Right lobe of liver (tissue), 4 donors: ENCODE measurements around the gene CLPTM1L.

Experiments
- CTCF ChIP-seq, 4 donors: fragments of 200-600 bp in 3 of 4; fragments of 450-650 bp in 1 of 4; IDR thresholded peaks; one replicate each; pipeline versions ENCODE4 v1.5.1 to v1.8.0; 2016 to 2022; ENCODE audit warnings: antibody characterized with exemption in 4 of 4, mild to moderate bottlenecking in 2 of 4
- POLR2A ChIP-seq: fragments of 450-650 bp; IDR thresholded peaks from one replicate; pipeline ENCODE4 v1.6.1; 2017; ENCODE audit warnings: antibody characterized with exemption, mild to moderate bottlenecking
- donor health status: DM: no; HTN: no; CAD: no.
- donor health status: DM: no; HTN: no; CAD: no.
- donor health status: DM: no; HTN: yes; CAD: no.

- TF ChIP-seq CTCF (IDR thresholded peaks at IDR 0.05) (no peak), POLR2A (no peak)
These were observed 33.4 kb downstream of the CLPTM1L start for GRCh38 chr5:1311439-1312055.
